Panc1 (cell line): ENCODE results near the gene GRM7. TPM values are rescaled to one million over a fixed set of nuclear protein-coding genes. Genes with fewer than 3 reads are reported as not detected.

Experiments
- ATAC-seq: fragments of 200-7000 bp; cut with Tn5 transposase; 2 replicates; pipeline ENCODE4 v1.9.1; 2020; ENCODE audit warnings: mild to moderate bottlenecking, moderate library complexity
- BruUV-seq: library from RNA; stranded (reverse); fragments of 400-500 nt; replicated peaks from 2 replicates; lab custom pipeline; 2021; lab: Mats Ljungman, UMichigan
- CTCF ChIA-PET: fragments of 300-600 bp; sonication (Branson Sonifier 250); formaldehyde crosslinking; loops from one replicate; lab custom pipeline; 2022; ENCODE audit warnings: antibody characterized with exemption; lab: Charles Lee
- POLR2A ChIA-PET: fragments of 300-600 bp; sonication (Branson Sonifier 250); formaldehyde crosslinking; loops from one replicate; lab custom pipeline; 2022; ENCODE audit warnings: antibody characterized with exemption; lab: Charles Lee
- DNase-seq: peaks from one replicate; pipeline ENCODE4 v3.0.0-alpha.2; 2010; ENCODE audit warnings: low read depth, low spot score
- H3K27ac ChIP-seq: 2 replicates; pipeline ENCODE4 v1.5.1; 2011; ENCODE audit warnings: mild to moderate bottlenecking, low read length, inconsistent platforms
- H3K27me3 ChIP-seq: fragments of 200-500 bp; sonication (Bioruptor generic); 2 replicates; pipeline ENCODE4 v1.6.0; 2014; ENCODE audit warnings: low read length, inconsistent platforms; ENCODE audit not compliant: control insufficient read depth, insufficient read depth
- H3K36me3 ChIP-seq: fragments of 200-500 bp; sonication (Bioruptor generic); 2 replicates; pipeline ENCODE4 v1.5.1; 2014; ENCODE audit warnings: inconsistent platforms, mild to moderate bottlenecking, low read length, moderate library complexity; ENCODE audit not compliant: control insufficient read depth, insufficient read depth
- H3K4me1 ChIP-seq: 2 replicates; pipeline ENCODE4 v1.5.1; 2011; ENCODE audit warnings: inconsistent platforms, mild to moderate bottlenecking, low read length, moderate library complexity; ENCODE audit not compliant: control insufficient read depth, insufficient read depth
- H3K4me3 ChIP-seq, 2 experiments: 2 replicates each; pipeline ENCODE4 v1.5.1; 2011 to 2012; ENCODE audit warnings: low read depth in 2 of 2, low read length in 2 of 2, mild to moderate bottlenecking in 2 of 2, inconsistent platforms in 1 of 2, moderate library complexity in 1 of 2
- H3K9me3 ChIP-seq: fragments of 200-500 bp; sonication (Bioruptor generic); 2 replicates; pipeline ENCODE4 v1.5.1; 2014; ENCODE audit warnings: low read depth, mild to moderate bottlenecking, inconsistent platforms, low read length, moderate library complexity; ENCODE audit not compliant: control insufficient read depth, insufficient read depth
- POLR2AphosphoS5 ChIP-seq: IDR thresholded peaks from 2 replicates; pipeline ENCODE4 v1.6.1; 2012; ENCODE audit warnings: mild to moderate bottlenecking, low read depth, low read length, moderate library complexity
- SIN3A ChIP-seq: IDR thresholded peaks from 2 replicates; pipeline ENCODE4 v1.6.1; 2012; ENCODE audit warnings: low read depth, mild to moderate bottlenecking, low read length, moderate library complexity, borderline replicate concordance; ENCODE audit not compliant: insufficient read depth
- TCF7L2 ChIP-seq: IDR thresholded peaks from 2 replicates; pipeline ENCODE4 v1.6.1; 2011; ENCODE audit warnings: mild to moderate bottlenecking, low read depth, low read length, inconsistent platforms
- in situ Hi-C: cut with HindIII; loops from 2 replicates; pipeline ENCODE4 v1.10.0; 2016; ENCODE audit warnings: low sequenced_read_pairs, low pct_unique_long_range_greater_than_20kb
- intact Hi-C: fragments of 100-400 bp; cut with micrococcal nuclease; formaldehyde crosslinking; loops from one replicate; pipeline ENCODE4 v1.10.0; 2022; ENCODE audit not compliant: unreplicated experiment
- total RNA-seq: library from RNA; stranded (reverse); gene quantifications from one replicate; pipeline ENCODE4 v1.2.1, GENCODE V29; 2021; ENCODE audit not compliant: unreplicated experiment
- TF ChIP-seq, protein P1 (sequence below), 2 experiments: IDR thresholded peaks; 2 replicates each; pipeline ENCODE4 v1.6.1; 2011 to 2012; ENCODE audit warnings: low read depth in 2 of 2, control low read depth in 1 of 2, low read length in 1 of 2, mild to moderate bottlenecking in 1 of 2, moderate library complexity in 1 of 2; ENCODE audit not compliant: insufficient read depth in 1 of 2
- TF ChIP-seq, protein P2 (sequence below): fragments of 450-650 bp; IDR thresholded peaks from 2 replicates; pipeline ENCODE4 v1.5.1; 2017; ENCODE audit warnings: mild to moderate bottlenecking

Gene GRM7
- total RNA-seq, 1 experiment from 2014 or later = not detected

DNA sequence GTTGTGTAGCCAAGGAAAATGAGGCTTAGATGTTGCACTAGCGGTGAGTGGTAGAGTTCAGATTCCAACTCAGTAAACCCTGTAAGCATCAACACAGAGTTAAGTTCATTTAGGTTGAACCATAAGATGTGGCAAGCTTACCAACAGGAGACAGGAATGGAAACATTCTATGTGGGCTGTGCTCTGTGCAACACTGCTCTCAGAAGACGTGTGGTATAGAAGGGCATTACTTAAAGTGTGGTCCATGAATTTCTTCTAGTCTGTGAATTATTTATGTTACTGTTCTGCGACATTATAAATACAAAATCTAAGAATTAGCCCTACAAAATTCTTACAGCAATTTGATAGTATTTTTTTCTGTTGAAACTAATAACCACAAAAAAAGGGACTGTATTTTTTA is 213.3 kb downstream of the GRM7 start:
- ChIA-PET POLR2A (no interaction called here), CTCF (no interaction called here)
- no peaks in the 10 kb centered on the region for H3K4me1 ChIP-seq
- TF ChIP-seq, protein P1, sequence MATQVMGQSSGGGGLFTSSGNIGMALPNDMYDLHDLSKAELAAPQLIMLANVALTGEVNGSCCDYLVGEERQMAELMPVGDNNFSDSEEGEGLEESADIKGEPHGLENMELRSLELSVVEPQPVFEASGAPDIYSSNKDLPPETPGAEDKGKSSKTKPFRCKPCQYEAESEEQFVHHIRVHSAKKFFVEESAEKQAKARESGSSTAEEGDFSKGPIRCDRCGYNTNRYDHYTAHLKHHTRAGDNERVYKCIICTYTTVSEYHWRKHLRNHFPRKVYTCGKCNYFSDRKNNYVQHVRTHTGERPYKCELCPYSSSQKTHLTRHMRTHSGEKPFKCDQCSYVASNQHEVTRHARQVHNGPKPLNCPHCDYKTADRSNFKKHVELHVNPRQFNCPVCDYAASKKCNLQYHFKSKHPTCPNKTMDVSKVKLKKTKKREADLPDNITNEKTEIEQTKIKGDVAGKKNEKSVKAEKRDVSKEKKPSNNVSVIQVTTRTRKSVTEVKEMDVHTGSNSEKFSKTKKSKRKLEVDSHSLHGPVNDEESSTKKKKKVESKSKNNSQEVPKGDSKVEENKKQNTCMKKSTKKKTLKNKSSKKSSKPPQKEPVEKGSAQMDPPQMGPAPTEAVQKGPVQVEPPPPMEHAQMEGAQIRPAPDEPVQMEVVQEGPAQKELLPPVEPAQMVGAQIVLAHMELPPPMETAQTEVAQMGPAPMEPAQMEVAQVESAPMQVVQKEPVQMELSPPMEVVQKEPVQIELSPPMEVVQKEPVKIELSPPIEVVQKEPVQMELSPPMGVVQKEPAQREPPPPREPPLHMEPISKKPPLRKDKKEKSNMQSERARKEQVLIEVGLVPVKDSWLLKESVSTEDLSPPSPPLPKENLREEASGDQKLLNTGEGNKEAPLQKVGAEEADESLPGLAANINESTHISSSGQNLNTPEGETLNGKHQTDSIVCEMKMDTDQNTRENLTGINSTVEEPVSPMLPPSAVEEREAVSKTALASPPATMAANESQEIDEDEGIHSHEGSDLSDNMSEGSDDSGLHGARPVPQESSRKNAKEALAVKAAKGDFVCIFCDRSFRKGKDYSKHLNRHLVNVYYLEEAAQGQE (IDR thresholded peaks at IDR 0.05; ENCODE audit: insufficient read depth in 1 of 2, low read depth in 2 of 2, low read length in 1 of 2) = no peak
- TF ChIP-seq, protein P2, sequence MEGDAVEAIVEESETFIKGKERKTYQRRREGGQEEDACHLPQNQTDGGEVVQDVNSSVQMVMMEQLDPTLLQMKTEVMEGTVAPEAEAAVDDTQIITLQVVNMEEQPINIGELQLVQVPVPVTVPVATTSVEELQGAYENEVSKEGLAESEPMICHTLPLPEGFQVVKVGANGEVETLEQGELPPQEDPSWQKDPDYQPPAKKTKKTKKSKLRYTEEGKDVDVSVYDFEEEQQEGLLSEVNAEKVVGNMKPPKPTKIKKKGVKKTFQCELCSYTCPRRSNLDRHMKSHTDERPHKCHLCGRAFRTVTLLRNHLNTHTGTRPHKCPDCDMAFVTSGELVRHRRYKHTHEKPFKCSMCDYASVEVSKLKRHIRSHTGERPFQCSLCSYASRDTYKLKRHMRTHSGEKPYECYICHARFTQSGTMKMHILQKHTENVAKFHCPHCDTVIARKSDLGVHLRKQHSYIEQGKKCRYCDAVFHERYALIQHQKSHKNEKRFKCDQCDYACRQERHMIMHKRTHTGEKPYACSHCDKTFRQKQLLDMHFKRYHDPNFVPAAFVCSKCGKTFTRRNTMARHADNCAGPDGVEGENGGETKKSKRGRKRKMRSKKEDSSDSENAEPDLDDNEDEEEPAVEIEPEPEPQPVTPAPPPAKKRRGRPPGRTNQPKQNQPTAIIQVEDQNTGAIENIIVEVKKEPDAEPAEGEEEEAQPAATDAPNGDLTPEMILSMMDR = no peak
- TF ChIP-seq POLR2AphosphoS5 (no peak), TCF7L2 (no peak), SIN3A (no peak)
- H3K4me3 ChIP-seq = no peak overlapping the region
- in situ Hi-C loops (no loop called here), intact Hi-C loops (no loop called here)
- no peaks in the 10 kb centered on the region for H3K27me3 ChIP-seq
- BruUV-seq = no TSS peak
- ATAC-seq (no peak), DNase-seq (no peak)
- no peaks in the 10 kb centered on the region for H3K36me3 ChIP-seq
- H3K9me3 ChIP-seq = no peaks in the 10 kb centered on the region
- H3K27ac ChIP-seq = no peak overlapping the region

DNA sequence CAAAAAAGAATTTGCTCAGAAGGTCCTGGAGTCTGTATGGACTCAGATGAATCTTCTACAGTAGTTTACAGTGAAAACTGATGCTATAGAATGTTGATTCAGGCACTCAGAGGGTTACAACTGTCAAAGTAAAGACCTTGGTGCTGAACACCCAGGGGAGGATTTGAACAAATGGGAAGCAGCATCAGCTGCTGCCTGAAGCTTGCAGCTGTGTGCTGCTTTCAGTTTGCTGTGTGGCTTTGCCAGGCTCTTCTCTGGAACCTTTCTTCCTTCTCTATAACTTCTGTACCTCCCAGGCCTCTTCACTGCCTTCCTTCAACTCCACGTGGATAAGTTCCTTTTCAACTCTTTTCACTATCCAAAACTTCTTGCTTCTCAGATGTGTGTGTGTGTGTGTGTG is 214.2 kb downstream of the GRM7 start:
- Histone ChIP-seq H3K9me3 (no peaks in the 10 kb centered on the region), H3K27ac (no peak overlapping the region), H3K36me3 (no peaks in the 10 kb centered on the region), H3K27me3 (no peaks in the 10 kb centered on the region), H3K4me3 (no peak overlapping the region), H3K4me1 (no peaks in the 10 kb centered on the region)
- CTCF ChIA-PET = no interaction called here
- DNase-seq (no peak), ATAC-seq (no peak)
- no TSS peak for BruUV-seq
- POLR2A ChIA-PET = no interaction called here
- in situ Hi-C loops (no loop called here), intact Hi-C loops (no loop called here)
- TF ChIP-seq POLR2AphosphoS5 = no peak
- TF ChIP-seq, protein P1 (IDR thresholded peaks at IDR 0.05; ENCODE audit: insufficient read depth in 1 of 2, low read depth in 2 of 2, low read length in 1 of 2) = no peak
- no peak for TF ChIP-seq SIN3A
- TF ChIP-seq TCF7L2 = no peak
- TF ChIP-seq, protein P2 = no peak
